Prostate gland (tissue), 2 donors: ENCODE measurements around the gene ACCSL.

Experiments used
- CTCF ChIP-seq, 4 experiments: fragments of 200-600 bp in 2 of 4; fragments of 450-650 bp in 2 of 4; sonication (generic) in 2 of 4; IDR thresholded peaks; 1 replicate in 3 of 4; 2 replicates in 1 of 4; pipeline ENCODE4 v1.5.1; 2016 to 2019; ENCODE audit warnings: antibody characterized with exemption in 4 of 4, mild to moderate bottlenecking in 2 of 4, moderate library complexity in 2 of 4
- POLR2A ChIP-seq: fragments of 450-650 bp; IDR thresholded peaks from one replicate; pipeline ENCODE4 v1.6.1; 2016; ENCODE audit warnings: antibody characterized with exemption, mild to moderate bottlenecking

GRCh38 chr11:44085330-44085729, 37.5 kb downstream of the ACCSL start:
- TF ChIP-seq CTCF (IDR thresholded peaks at IDR 0.05), result no peak
- TF ChIP-seq POLR2A, result no peak
